Endothelial cell of umbilical vein (primary cell): ENCODE measurements around the gene ANKRD13B. TPM values are rescaled to one million over a fixed set of nuclear protein-coding genes. Genes with fewer than 3 reads are reported as not detected.

ENCODE experiments used
- BruUV-seq: library from RNA; stranded (reverse); fragments of 400-500 nt; replicated peaks from 2 replicates; lab custom pipeline; 2021; lab: Mats Ljungman, UMichigan
- CTCF ChIA-PET: fragments of 300-600, 350-600 bp; sonication (Branson Sonifier 250); formaldehyde crosslinking; loops from one replicate; lab custom pipeline; 2021; ENCODE audit warnings: antibody characterized with exemption, inconsistent platforms; lab: Charles Lee
- POLR2A ChIA-PET: fragments of 300-600, 350-600 bp; sonication (Branson Sonifier 250); formaldehyde crosslinking; loops from one replicate; lab custom pipeline; 2021; ENCODE audit warnings: antibody characterized with exemption, inconsistent platforms; lab: Charles Lee
- DNase-seq: peaks from one replicate; pipeline ENCODE4 v3.0.0-alpha.2; 2011; ENCODE audit warnings: low read depth, low spot score
- FAIRE-seq: peaks from 2 replicates; lab custom pipeline; 2011; peaks lifted over from hg19 to GRCh38; lab: Jason Lieb, UNC
- H2AFZ ChIP-seq: 2 replicates; pipeline ENCODE4 v1.6.0; 2012; ENCODE audit warnings: low read depth, low read length, control low read depth, inconsistent platforms
- H3K27ac ChIP-seq: 2 replicates; pipeline ENCODE4 v1.5.1; 2011; ENCODE audit warnings: low read depth, mild to moderate bottlenecking, control low read depth, low read length, moderate library complexity; ENCODE audit not compliant: insufficient read depth
- H3K27me3 ChIP-seq, 2 experiments: 2 replicates each; pipeline versions ENCODE4 v1.6.0 to v1.6.1; 2011; ENCODE audit warnings: low read length in 2 of 2, mixed read lengths in 1 of 2; ENCODE audit not compliant: control insufficient read depth in 2 of 2, insufficient read depth in 2 of 2
- H3K36me3 ChIP-seq, 2 experiments: 2 replicates in 1 of 2; 3 replicates in 1 of 2; pipeline ENCODE4 v1.5.1; 2011; ENCODE audit warnings: low read length in 2 of 2, mild to moderate bottlenecking in 1 of 2, moderate library complexity in 1 of 2; ENCODE audit not compliant: control insufficient read depth in 2 of 2, insufficient read depth in 2 of 2; ENCODE audit errors: extremely low read depth in 1 of 2
- H3K4me1 ChIP-seq: 3 replicates; pipeline ENCODE4 v1.5.1; 2011; ENCODE audit warnings: mild to moderate bottlenecking, low read length; ENCODE audit not compliant: control insufficient read depth, insufficient read depth; ENCODE audit errors: extremely low read depth
- H3K4me2 ChIP-seq: 2 replicates; pipeline ENCODE4 v1.6.1; 2011; ENCODE audit warnings: low read length, control low read depth, mixed read lengths; ENCODE audit not compliant: insufficient read depth
- H3K4me3 ChIP-seq, 3 experiments: fragments of 200-600 bp in 1 of 3; sonication (generic), shearing (Covaris generic) in 1 of 3; replicated peaks in 1 of 3; 2 replicates each; pipeline ENCODE4 v1.5.1; 2011 to 2016; ENCODE audit warnings: control low read depth in 3 of 3, low read length in 3 of 3, mild to moderate bottlenecking in 2 of 3, inconsistent platforms in 1 of 3, low read depth in 1 of 3, moderate library complexity in 1 of 3; ENCODE audit not compliant: insufficient read depth in 1 of 3
- H3K79me2 ChIP-seq: 2 replicates; pipeline ENCODE4 v1.6.0; 2012; ENCODE audit warnings: low read length, inconsistent platforms; ENCODE audit not compliant: control insufficient read depth, insufficient read depth
- H3K9ac ChIP-seq: replicated peaks from 2 replicates; pipeline ENCODE3; 2011; ENCODE audit warnings: low read length, control low read depth; ENCODE audit not compliant: insufficient read depth; ENCODE audit errors: extremely low read depth
- H3K9me1 ChIP-seq: replicated peaks from 3 replicates; pipeline ENCODE4 v1.6.0; 2011; ENCODE audit warnings: mild to moderate bottlenecking, low read length; ENCODE audit not compliant: control insufficient read depth, insufficient read depth; ENCODE audit errors: extremely low read depth
- H3K9me3 ChIP-seq: replicated peaks from 2 replicates; pipeline ENCODE4 v1.5.1; 2012; ENCODE audit warnings: low read length, inconsistent platforms; ENCODE audit not compliant: control insufficient read depth, insufficient read depth
- H4K20me1 ChIP-seq: replicated peaks from 2 replicates; pipeline ENCODE3; 2011; ENCODE audit warnings: mild to moderate bottlenecking, low read length; ENCODE audit not compliant: control insufficient read depth, insufficient read depth; ENCODE audit errors: extremely low read depth
- CTCF ChIP-seq, 2 donors: IDR thresholded peaks; 1 replicate in 1 of 2; 2 replicates in 1 of 2; pipeline ENCODE4 v1.5.1; 2011; ENCODE audit warnings: low read length in 2 of 2, mild to moderate bottlenecking in 2 of 2, moderate library complexity in 2 of 2, control low read depth in 1 of 2, inconsistent platforms in 1 of 2, low read depth in 1 of 2; ENCODE audit not compliant: insufficient read depth in 1 of 2; ENCODE audit errors: extremely low read depth in 1 of 2
- EZH2 ChIP-seq: IDR thresholded peaks from 2 replicates; pipeline ENCODE4 v1.6.1; 2012; ENCODE audit warnings: borderline replicate concordance, low read depth, mild to moderate bottlenecking, moderate library complexity, low read length, inconsistent platforms; ENCODE audit not compliant: severe bottlenecking
- FOS ChIP-seq: IDR thresholded peaks from 2 replicates; pipeline ENCODE4 v1.6.1; 2011; ENCODE audit warnings: mild to moderate bottlenecking, low read length, moderate library complexity, borderline replicate concordance; ENCODE audit not compliant: insufficient read depth
- GATA2 ChIP-seq: IDR thresholded peaks from 2 replicates; pipeline ENCODE4 v1.7.0; 2011; ENCODE audit warnings: low read depth, mild to moderate bottlenecking, moderate library complexity, mixed read lengths, low read length; ENCODE audit not compliant: insufficient read length, insufficient read depth
- JUN ChIP-seq: IDR thresholded peaks from 2 replicates; pipeline ENCODE4 v1.6.1; 2011; ENCODE audit warnings: borderline replicate concordance, low read depth; ENCODE audit not compliant: insufficient read length, insufficient read depth
- MAX ChIP-seq: IDR thresholded peaks from 2 replicates; pipeline ENCODE4 v1.6.1; 2011; ENCODE audit not compliant: insufficient read depth, insufficient read length
- MYC ChIP-seq: IDR thresholded peaks from one replicate; pipeline ENCODE4 v1.6.1; 2011; ENCODE audit warnings: mild to moderate bottlenecking, low read depth, low read length
- POLR2A ChIP-seq: IDR thresholded peaks from 2 replicates; pipeline ENCODE4 v1.6.1; 2012; ENCODE audit warnings: low read depth, mild to moderate bottlenecking, control low read depth, low read length
- POLR2AphosphoS5 ChIP-seq: IDR thresholded peaks from 2 replicates; pipeline ENCODE4 v1.6.1; 2012; ENCODE audit warnings: low read depth, mild to moderate bottlenecking, control low read depth, low read length, moderate library complexity; ENCODE audit not compliant: insufficient read depth
- dilution Hi-C: fragments of 300-500 bp; cut with MboI; formaldehyde crosslinking; loops from one replicate; pipeline ENCODE4 v1.15.0; 2019; ENCODE audit warnings: low sequenced_read_pairs; ENCODE audit not compliant: extremely low pct_ligation_motif_present
- intact Hi-C: fragments of 100-400 bp; cut with micrococcal nuclease; formaldehyde crosslinking; loops from one replicate; pipeline ENCODE4 v1.10.0; 2022
- polyA plus RNA-seq, 4 experiments: library from polyadenylated mRNA; depleted of rRNA in 3 of 4; stranded (reverse) in 3 of 4; unstranded in 1 of 4; fragments of >200 nt; gene quantifications; 2 replicates each; pipeline versions ENCODE4 v1.2.1 to v1.2.3, GENCODE V29; 2011 to 2012; ENCODE audit warnings: missing spikeins in 1 of 4
- total RNA-seq: library from RNA; stranded (reverse); gene quantifications from 2 replicates; pipeline ENCODE4 v1.2.3, GENCODE V29; 2021

The ANKRD13B gene
- total and polyA plus RNA-seq, 2 donors (not counting 3 experiments of a cell fraction or from before 2014, with no cell fraction given): 21.1 to 23.2 TPM

GRCh38 chr17:29615492-29616299 lies 22.8 kb downstream of the ANKRD13B start:
- TF ChIP-seq MAX (peak; percentile 9), EZH2 (no peak), CTCF (IDR thresholded peaks at IDR 0.05; ENCODE audit: extremely low read depth in 1 of 2, insufficient read depth in 1 of 2, low read depth in 1 of 2, low read length in 2 of 2) (peak in 1 of 2 donors; percentile 2), POLR2A (peak; percentile 75), MYC (no peak), JUN (no peak), POLR2AphosphoS5 (peak; percentile 79), FOS (no peak), GATA2 (no peak)
- dilution Hi-C loops: no loop called here
- ChIA-PET CTCF (interaction anchor here (0.6 to 6.9 kb wide), 16 partner anchors 21 to 492 kb away, joined by 3 to 120 read pairs (median 5); partner anchors contain the start of genes ABHD15, ANKRD13B, SSH2 and TP53I13), POLR2A (interaction anchor here (1.6 kb wide), 1 partner anchor 322 kb away, joined by 5 read pairs; the partner anchor contains the start of gene NUFIP2)
- H3K79me2 ChIP-seq: no peaks in the 10 kb centered on the region
- peak; percentile 87 for FAIRE-seq
- peak overlapping the region; percentile 67 for H3K4me2 ChIP-seq
- no peaks in the 10 kb centered on the region for H3K9me1 ChIP-seq
- no peak overlapping the region for H3K9ac ChIP-seq
- H4K20me1 ChIP-seq: no peaks in the 10 kb centered on the region
- peak; percentile 87 for DNase-seq
- H3K27me3 ChIP-seq: no peaks in the 10 kb centered on the region
- peak overlapping the region in 2 of 3 experiments; percentile 18 to 28 for H3K4me3 ChIP-seq
- H3K9me3 ChIP-seq: no peaks in the 10 kb centered on the region
- H3K4me1 ChIP-seq: peaks cover 31% of the 10 kb centered on the region
- peak overlapping the region; percentile 89 for H2AFZ ChIP-seq
- intact Hi-C loops: loop anchor here (1.0 to 5.0 kb wide), 3 partner anchors 48 to 478 kb away; partner anchors contain the start of genes ABHD15 and TP53I13
- H3K27ac ChIP-seq: no peak overlapping the region
- no TSS peak for BruUV-seq
- H3K36me3 ChIP-seq: peaks cover 0 to 1% of the 10 kb centered on the region in 2 experiments
